ENCODE results near the gene LYSMD2.

Gene LYSMD2

GRCh38 chr15:51751697-51752683, 14.5 kb upstream of the LYSMD2 start:
- Histone ChIP-seq H3K9me3 (replicated peaks; ENCODE audit: low read length) (no peaks in the 10 kb centered on the region), H3K4me1 (ENCODE audit: control insufficient read depth, insufficient read depth, low read length) (peaks cover 11% of the 10 kb centered on the region), H3K36me3 (ENCODE audit: insufficient read depth, low read length) (no peaks in the 10 kb centered on the region), H3K4me2 (ENCODE audit: low read length) (peak overlapping the region; percentile 81), H3K9ac (ENCODE audit: low read depth, low read length) (peak overlapping the region; percentile 60), H3K4me3 (ENCODE audit: low read length) (peak overlapping the region; percentile 72), H3K27me3 (ENCODE audit: control insufficient read depth, insufficient read depth, low read length) (peaks cover 27% of the 10 kb centered on the region)

GRCh38 chr15:51750792-51751696, 13.6 kb upstream of the LYSMD2 start, which contains the start of gene TMOD2:
Gene TMOD2 (plus strand): TSS chr15:51751597. CDS start chr15:51766442, 14,845 bp downstream.
- peak within 1 kb of the TSS; percentile 60 for H3K9ac ChIP-seq (ENCODE audit: low read depth, low read length)
- peak within 1 kb of the TSS; percentile 72 for H3K4me3 ChIP-seq (ENCODE audit: low read length)
- peaks cover 34% of the 10 kb centered on the region for H3K27me3 ChIP-seq (ENCODE audit: control insufficient read depth, insufficient read depth, low read length)
- H3K9me3 ChIP-seq (replicated peaks; ENCODE audit: low read length) = no peaks in the 10 kb centered on the region
- no peaks in the 10 kb centered on the region for H3K36me3 ChIP-seq (ENCODE audit: insufficient read depth, low read length)
- H3K4me1 ChIP-seq (ENCODE audit: control insufficient read depth, insufficient read depth, low read length) = peaks cover 11% of the 10 kb centered on the region
- H3K4me2 ChIP-seq (ENCODE audit: low read length) = peak within 1 kb of the TSS; percentile 81

- no peak overlapping the region for H3K4me3 ChIP-seq (ENCODE audit: low read length)
- H3K4me1 ChIP-seq (ENCODE audit: control insufficient read depth, insufficient read depth, low read length) = peaks cover 11% of the 10 kb centered on the region
- no peak overlapping the region for H3K4me2 ChIP-seq (ENCODE audit: low read length)
- H3K27me3 ChIP-seq (ENCODE audit: control insufficient read depth, insufficient read depth, low read length) = peaks cover 43% of the 10 kb centered on the region
- no peaks in the 10 kb centered on the region for H3K36me3 ChIP-seq (ENCODE audit: insufficient read depth, low read length)
- no peaks in the 10 kb centered on the region for H3K9me3 ChIP-seq (replicated peaks; ENCODE audit: low read length)
- H3K9ac ChIP-seq (ENCODE audit: low read depth, low read length) = no peak overlapping the region
Observed at GRCh38 chr15:51750186-51750585, 12.7 kb upstream of the LYSMD2 start.

GRCh38 chr15:51749307-51749706, 11.9 kb upstream of the LYSMD2 start:
- Histone ChIP-seq H3K4me1 (ENCODE audit: control insufficient read depth, insufficient read depth, low read length) (peaks cover 11% of the 10 kb centered on the region), H3K4me2 (ENCODE audit: low read length) (no peak overlapping the region), H3K9ac (ENCODE audit: low read depth, low read length) (no peak overlapping the region), H3K27me3 (ENCODE audit: control insufficient read depth, insufficient read depth, low read length) (peaks cover 52% of the 10 kb centered on the region), H3K4me3 (ENCODE audit: low read length) (no peak overlapping the region), H3K36me3 (ENCODE audit: insufficient read depth, low read length) (no peaks in the 10 kb centered on the region), H3K9me3 (replicated peaks; ENCODE audit: low read length) (no peaks in the 10 kb centered on the region)

GRCh38 chr15:51739061-51739712, 1.7 kb upstream of the LYSMD2 start:
- Histone ChIP-seq H3K4me3 (ENCODE audit: low read length) (no peak overlapping the region), H3K4me2 (ENCODE audit: low read length) (no peak overlapping the region), H3K9me3 (replicated peaks; ENCODE audit: low read length) (no peaks in the 10 kb centered on the region), H3K9ac (ENCODE audit: low read depth, low read length) (no peak overlapping the region), H3K36me3 (ENCODE audit: insufficient read depth, low read length) (no peaks in the 10 kb centered on the region), H3K27me3 (ENCODE audit: control insufficient read depth, insufficient read depth, low read length) (peaks cover 11% of the 10 kb centered on the region), H3K4me1 (ENCODE audit: control insufficient read depth, insufficient read depth, low read length) (peaks cover 17% of the 10 kb centered on the region)

- peaks cover 17% of the 10 kb centered on the region for H3K4me1 ChIP-seq (ENCODE audit: control insufficient read depth, insufficient read depth, low read length)
- H3K4me2 ChIP-seq (ENCODE audit: low read length) = peak overlapping the region; percentile 87
- no peak overlapping the region for H3K4me3 ChIP-seq (ENCODE audit: low read length)
- no peaks in the 10 kb centered on the region for H3K9me3 ChIP-seq (replicated peaks; ENCODE audit: low read length)
- H3K9ac ChIP-seq (ENCODE audit: low read depth, low read length) = no peak overlapping the region
- no peaks in the 10 kb centered on the region for H3K36me3 ChIP-seq (ENCODE audit: insufficient read depth, low read length)
- H3K27me3 ChIP-seq (ENCODE audit: control insufficient read depth, insufficient read depth, low read length) = peaks cover 5% of the 10 kb centered on the region
Observed at GRCh38 chr15:51738553-51738952, 1.1 kb upstream of the LYSMD2 start.

- H3K4me3 ChIP-seq (ENCODE audit: low read length) = peak overlapping the region; percentile 84
- H3K4me2 ChIP-seq (ENCODE audit: low read length) = peak overlapping the region; percentile 87
- no peaks in the 10 kb centered on the region for H3K27me3 ChIP-seq (ENCODE audit: control insufficient read depth, insufficient read depth, low read length)
- peaks cover 17% of the 10 kb centered on the region for H3K4me1 ChIP-seq (ENCODE audit: control insufficient read depth, insufficient read depth, low read length)
- no peaks in the 10 kb centered on the region for H3K36me3 ChIP-seq (ENCODE audit: insufficient read depth, low read length)
- H3K9ac ChIP-seq (ENCODE audit: low read depth, low read length) = peak overlapping the region; percentile 68
- H3K9me3 ChIP-seq (replicated peaks; ENCODE audit: low read length) = no peaks in the 10 kb centered on the region
Observed at GRCh38 chr15:51736751-51737521, 519 bp downstream of the LYSMD2 start.

- H3K9me3 ChIP-seq (replicated peaks; ENCODE audit: low read length) = no peaks in the 10 kb centered on the region
- peak overlapping the region; percentile 84 for H3K4me3 ChIP-seq (ENCODE audit: low read length)
- peaks cover 17% of the 10 kb centered on the region for H3K4me1 ChIP-seq (ENCODE audit: control insufficient read depth, insufficient read depth, low read length)
- peak overlapping the region; percentile 87 for H3K4me2 ChIP-seq (ENCODE audit: low read length)
- H3K36me3 ChIP-seq (ENCODE audit: insufficient read depth, low read length) = no peaks in the 10 kb centered on the region
- no peaks in the 10 kb centered on the region for H3K27me3 ChIP-seq (ENCODE audit: control insufficient read depth, insufficient read depth, low read length)
- H3K9ac ChIP-seq (ENCODE audit: low read depth, low read length) = no peak overlapping the region
Observed at GRCh38 chr15:51736069-51736468, 1.4 kb downstream of the LYSMD2 start.

- Histone ChIP-seq H3K9ac (ENCODE audit: low read depth, low read length) (no peak overlapping the region), H3K36me3 (ENCODE audit: insufficient read depth, low read length) (no peaks in the 10 kb centered on the region), H3K27me3 (ENCODE audit: control insufficient read depth, insufficient read depth, low read length) (no peaks in the 10 kb centered on the region), H3K4me2 (ENCODE audit: low read length) (no peak overlapping the region), H3K4me1 (ENCODE audit: control insufficient read depth, insufficient read depth, low read length) (peaks cover 17% of the 10 kb centered on the region), H3K9me3 (replicated peaks; ENCODE audit: low read length) (no peaks in the 10 kb centered on the region), H3K4me3 (ENCODE audit: low read length) (no peak overlapping the region)
Observed at GRCh38 chr15:51735228-51736010, 2.0 kb downstream of the LYSMD2 start.

GRCh38 chr15:51732646-51733045, 4.8 kb downstream of the LYSMD2 start:
- no peaks in the 10 kb centered on the region for H3K9me3 ChIP-seq (replicated peaks; ENCODE audit: low read length)
- H3K4me1 ChIP-seq (ENCODE audit: control insufficient read depth, insufficient read depth, low read length) = peaks cover 9% of the 10 kb centered on the region
- H3K27me3 ChIP-seq (ENCODE audit: control insufficient read depth, insufficient read depth, low read length) = no peaks in the 10 kb centered on the region
- H3K4me3 ChIP-seq (ENCODE audit: low read length) = no peak overlapping the region
- no peaks in the 10 kb centered on the region for H3K36me3 ChIP-seq (ENCODE audit: insufficient read depth, low read length)
- no peak overlapping the region for H3K9ac ChIP-seq (ENCODE audit: low read depth, low read length)
- H3K4me2 ChIP-seq (ENCODE audit: low read length) = no peak overlapping the region
